GM18907 (cell line): ENCODE data around the gene LONRF2.
A peak's percentile ranks its signal among the peaks of the same experiment; 100 is the strongest.

ENCODE experiments used
- ATAC-seq: cut with Tn5 transposase; IDR thresholded peaks from one replicate; pipeline ENCODE4 v1.9.1; 2021; ENCODE audit warnings: mild to moderate bottlenecking, moderate library complexity; ENCODE audit not compliant: unreplicated experiment

The LONRF2 gene

DNA sequence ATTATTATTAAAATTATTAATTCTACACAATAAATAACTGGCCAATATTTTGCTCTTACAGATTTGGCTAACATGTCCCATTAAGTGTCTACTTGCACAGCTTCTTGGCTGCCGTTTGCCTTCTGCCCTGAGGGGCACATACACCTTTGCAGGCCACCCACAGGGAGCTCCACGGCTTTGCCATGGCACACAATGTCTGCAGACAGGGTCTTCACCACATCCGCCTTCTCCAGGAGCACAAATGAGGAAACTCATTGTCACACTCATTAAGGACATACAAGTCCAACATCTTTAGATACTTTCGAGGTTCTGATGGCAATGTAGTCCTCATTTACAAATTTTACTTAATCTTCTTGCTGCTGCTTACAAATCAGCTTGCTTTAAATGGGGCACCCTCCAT is 45.6 kb downstream of the LONRF2 start:
- ATAC-seq: no peak

DNA sequence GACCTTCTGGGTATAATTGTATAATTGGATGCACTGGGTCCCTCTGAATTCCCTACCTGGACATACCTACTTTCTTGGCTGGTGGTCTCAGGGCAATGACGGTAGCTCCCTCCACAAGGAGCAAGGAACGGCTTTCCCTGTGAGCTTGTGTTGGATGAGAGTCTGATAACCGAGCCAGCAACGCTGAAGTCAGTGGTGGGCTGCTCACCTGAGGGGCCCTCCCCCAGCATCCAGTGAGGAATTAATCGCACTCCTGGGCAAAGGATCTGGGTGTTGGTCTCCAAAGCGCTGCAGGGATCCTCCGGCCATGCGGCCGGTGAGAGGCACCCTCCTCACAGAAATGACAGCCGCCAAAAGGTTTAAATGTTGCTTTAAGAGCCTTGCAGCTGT is 47.1 kb downstream of the LONRF2 start:
- no peak for ATAC-seq

DNA sequence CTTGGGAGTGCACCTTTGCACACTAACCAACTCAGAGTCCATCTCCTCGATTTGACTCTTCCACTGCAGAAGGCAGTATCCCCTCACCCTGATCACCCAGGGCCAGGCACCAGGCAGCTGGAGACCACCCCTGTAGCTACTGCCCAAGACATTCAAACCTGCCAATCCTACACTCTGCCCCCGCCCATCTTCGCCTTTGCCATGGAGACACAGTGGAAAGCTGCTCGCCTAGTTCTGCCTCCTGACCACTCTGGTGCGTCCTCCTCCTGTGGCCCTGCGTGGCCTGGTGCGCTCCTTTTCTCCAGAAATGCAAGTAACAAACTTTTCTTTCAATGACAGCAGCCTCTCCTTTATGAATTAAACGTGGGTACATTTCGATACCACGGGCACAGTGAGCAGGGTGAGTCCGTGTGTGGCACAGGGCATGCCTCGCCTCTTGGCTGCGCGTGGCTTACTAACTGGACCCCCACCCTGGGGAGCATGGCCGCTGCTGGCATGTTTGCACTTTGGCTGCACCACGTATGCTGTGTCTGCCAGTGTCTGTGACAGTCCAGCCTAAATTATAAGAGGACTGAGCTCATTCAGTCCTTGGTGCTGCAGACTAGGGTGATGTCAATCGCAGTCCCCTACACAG is 47.6 kb downstream of the LONRF2 start:
- no peak for ATAC-seq

DNA sequence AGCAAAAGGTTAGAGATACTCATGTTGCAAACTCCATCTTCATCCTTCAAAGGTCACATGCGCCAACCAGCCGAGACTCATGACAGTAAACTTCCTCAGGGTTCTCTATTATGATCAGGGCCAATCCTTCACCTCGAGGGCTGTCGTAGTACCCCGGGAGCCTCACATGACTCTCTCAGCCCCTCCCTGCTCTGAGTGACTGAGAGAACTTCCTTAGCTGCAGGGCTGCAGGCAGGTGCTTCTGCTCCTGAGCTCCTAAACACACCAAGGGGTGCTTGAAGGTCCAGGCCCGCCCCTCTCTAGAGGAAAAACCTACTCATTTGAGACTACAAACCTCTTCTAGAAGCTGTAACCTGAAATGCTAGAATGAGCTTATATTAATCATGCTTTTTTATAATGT is 48.2 kb downstream of the LONRF2 start:
- ATAC-seq: no peak

DNA sequence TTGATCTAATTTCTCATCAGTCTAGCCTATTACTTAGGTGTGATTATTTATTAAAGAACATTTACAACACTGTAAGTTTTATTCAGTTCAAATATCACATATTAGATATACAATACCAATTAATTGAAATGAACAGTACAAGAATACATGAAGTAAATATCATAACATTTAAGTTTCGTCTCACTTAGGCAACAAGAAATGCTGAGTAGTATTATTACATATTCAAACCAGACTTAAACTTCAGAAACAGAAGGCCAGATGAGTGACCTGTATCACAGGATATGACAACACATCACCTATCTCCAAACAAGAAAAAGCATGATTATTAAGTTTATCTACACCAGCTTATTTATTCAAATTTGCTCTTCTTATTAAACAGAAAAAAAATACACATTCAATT is 48.9 kb downstream of the LONRF2 start:
- no peak for ATAC-seq

DNA sequence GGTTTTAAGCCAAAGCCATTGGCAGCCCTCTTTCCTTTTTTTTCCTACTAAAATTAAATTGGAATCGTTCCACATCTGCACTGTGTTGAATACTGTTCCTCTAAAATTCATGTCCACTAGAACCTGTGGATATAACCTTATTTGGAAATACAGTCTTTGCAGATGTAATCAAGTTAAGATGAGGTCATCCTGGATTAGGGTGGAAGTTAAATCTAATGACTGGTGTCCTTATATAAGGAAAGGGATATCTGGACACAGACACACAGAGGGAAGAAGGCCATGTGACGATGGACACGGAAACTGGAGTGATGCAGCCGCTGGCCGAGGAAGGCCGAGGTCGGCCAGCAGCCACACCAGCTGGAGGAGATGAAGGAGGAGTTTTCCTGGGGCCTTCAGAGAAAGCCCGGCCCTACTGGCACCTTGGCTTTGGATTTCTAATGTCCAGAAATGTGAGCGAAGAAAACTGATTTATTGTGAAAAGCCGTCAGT is 49.4 kb downstream of the LONRF2 start:
- ATAC-seq: no peak

DNA sequence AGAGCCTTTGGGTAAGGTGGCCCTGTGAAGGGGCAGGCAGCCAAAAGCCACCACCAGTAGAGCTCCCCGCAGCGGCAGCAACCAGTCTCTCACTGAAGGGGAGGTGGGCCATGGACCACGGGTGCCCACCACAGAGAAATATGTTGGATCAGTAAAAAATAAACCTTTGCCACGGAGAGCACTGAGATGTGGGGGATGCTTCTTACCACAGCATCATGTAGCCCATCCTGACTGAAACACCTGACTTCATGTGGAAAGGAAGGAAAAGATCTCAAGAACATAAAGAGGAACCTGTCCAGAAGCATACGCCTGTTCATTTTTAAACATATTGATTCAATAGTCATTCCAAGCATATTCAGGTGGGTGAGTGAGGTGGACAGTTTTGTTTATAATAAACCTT is 51.1 kb downstream of the LONRF2 start:
- no peak for ATAC-seq

DNA sequence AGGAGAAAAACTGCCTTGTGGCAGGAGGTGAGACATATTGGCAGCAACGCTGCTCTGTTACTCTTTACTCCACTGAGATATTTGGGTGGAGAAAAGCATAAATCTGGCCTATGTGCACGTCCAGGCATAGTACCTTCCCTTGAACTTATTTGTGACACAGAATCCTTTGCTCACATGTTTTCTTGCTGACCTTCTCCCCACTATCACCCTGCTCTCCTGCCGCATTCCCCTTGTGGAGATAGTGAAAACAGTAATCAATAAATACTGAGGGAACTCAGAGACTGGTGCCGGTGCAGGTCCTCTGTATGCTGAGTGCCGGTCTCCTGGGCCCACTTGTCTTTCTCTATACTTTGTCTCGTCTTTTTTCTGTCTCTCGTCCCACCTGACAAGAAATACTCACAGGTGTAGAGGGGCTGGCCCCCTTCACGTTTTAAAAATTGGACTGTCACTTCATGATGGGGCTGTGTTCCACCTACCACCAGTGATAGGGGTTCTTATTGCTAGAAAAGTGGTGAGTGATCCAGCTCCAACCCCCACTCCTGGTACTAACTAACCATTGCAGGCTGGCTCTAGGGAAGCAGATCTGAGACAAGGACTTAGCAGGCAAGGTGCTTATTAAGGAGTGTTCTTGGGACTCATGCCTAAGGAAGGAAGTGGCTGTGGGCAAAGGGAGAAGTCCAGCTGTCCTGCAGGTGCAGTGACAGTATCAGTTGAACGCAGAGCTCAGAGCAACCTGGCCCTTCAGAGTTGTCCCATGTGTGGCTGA is 51.7 kb downstream of the LONRF2 start:
- ATAC-seq: no peak

DNA sequence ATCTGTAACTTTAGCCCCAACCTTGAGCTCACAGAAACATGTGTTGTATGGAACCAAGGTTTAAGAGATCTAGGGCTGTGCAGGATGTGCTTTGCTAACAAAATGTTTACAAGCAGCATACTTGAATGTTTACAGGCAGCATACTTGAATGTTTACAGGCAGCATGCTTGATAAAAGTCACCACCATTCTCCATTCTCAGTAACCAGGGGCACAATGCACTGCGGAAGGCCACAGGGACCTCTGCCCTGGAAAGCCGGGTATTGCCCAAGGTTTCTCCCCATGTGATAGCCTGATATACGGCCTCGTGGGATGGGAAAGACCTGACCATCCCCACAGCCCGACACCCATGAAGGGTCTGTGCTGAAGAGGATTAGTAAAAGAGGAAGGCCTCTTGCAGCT is 52.4 kb downstream of the LONRF2 start:
- ATAC-seq: no peak

DNA sequence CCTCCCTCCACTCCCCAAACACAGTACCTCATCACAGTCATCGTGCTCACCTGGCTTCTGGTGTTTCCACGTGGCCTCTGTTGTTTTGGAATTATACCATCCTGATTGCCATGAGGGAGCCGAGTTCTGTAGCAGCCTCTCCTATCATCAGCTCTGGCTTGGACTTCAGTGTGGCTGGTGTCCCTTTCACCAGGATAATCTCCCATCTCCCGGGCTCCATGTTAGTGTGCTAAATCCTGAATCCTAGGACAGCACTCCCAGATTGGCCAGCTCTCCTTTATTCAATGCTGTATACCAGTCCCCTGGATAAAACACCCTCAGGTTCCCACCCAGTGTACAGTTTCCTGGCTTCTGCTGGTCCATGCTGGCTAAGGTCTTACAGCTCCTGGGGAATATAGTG is 53.3 kb downstream of the LONRF2 start:
- ATAC-seq: no peak

DNA sequence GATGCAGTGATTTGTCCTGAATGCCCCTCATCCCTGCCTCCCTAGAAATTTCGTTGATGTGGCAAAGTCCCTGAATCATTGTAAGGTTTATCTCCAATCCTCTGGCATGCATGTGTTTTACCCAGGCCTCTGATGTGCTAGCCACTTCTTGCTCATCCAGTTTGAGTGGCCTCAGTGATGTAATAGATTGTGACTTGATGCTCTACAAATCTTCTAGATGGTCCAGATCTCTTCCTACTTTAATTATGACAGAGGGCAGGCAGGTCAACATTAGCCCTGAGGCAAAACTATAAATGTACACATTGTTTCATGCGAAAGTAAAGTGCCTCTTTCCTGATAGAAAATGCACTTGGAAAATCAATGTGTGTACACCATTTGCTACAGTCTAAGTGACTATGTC is 54.5 kb downstream of the LONRF2 start:
- ATAC-seq: no peak

DNA sequence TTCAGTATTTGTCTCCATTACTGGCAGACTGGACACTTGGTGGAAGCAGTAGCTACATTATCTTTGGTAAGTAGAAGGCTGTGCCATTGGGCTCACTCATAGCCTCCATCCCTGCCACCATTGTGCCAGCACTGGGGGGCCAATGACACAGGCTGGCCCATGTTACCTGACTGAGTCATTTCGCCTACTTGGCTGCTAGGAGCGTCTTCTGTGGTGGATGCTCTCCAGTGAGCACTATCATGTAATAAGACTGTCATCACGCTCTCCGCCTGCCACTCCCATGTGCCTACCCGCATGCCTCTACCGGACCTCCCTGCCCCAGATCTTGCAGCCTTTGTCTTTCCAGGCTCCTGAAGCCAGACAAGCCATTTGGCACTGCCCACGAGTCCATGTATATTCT is 56.2 kb downstream of the LONRF2 start:
- ATAC-seq: no peak

DNA sequence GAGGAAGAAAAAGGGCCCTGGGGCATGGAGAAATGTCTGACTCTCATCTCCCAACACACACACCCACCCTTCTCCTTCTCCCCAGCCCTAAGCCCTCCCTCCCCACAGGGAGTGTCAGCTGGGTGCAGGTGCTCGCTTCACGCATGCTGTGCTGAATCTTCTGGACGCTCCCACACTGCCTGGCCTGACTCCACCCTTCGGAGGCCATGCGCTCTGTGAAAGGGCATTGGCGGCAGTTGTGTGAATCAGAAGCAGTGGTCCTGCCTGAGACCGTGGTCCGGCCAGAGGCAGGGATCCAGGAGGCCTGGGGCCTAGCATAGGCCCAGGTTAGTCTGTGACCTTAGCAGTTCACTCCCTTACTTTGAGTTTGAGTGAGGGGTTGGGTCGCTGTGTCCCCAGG is 57.1 kb downstream of the LONRF2 start:
- no peak for ATAC-seq

DNA sequence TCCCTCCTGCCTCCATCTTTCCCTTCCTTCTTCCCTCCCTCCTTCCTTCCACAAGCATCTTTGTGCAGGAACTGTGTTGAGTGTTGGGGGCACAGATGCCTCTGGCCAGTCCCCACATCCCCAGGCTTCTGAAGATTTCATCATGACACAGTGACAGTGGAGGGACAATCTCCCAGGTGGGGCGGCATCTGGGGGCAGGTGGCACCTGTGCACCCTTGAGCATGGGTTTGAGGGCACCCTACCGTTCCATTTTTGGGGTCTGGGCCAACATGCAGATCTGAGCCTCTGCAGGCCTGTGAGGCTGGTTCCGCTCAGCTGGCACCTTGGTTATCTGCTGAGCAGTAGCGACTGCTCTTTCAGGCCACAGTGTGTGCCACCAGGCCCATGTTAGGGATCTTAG is 57.6 kb downstream of the LONRF2 start:
- ATAC-seq: no peak

DNA sequence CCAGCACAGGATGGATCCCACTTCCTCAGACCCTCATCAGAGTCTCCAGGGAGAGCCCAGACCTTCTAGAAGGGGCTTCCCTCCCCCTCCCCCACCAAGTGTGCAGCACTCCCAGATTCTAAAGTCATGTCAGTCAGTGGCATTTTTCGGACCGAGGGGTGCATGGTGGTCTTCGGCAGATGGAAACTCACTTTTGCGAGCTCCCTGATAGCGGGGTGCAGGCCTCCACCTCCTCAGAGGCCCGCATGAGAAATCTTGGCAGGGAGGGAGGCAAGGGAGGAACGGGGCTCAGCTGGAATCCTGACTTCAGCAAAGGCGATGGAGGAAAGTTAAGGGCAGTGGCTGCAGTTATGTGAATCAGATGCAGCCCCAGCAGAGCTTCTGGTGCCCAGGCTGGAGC is 58.2 kb downstream of the LONRF2 start:
- ATAC-seq: no peak

DNA sequence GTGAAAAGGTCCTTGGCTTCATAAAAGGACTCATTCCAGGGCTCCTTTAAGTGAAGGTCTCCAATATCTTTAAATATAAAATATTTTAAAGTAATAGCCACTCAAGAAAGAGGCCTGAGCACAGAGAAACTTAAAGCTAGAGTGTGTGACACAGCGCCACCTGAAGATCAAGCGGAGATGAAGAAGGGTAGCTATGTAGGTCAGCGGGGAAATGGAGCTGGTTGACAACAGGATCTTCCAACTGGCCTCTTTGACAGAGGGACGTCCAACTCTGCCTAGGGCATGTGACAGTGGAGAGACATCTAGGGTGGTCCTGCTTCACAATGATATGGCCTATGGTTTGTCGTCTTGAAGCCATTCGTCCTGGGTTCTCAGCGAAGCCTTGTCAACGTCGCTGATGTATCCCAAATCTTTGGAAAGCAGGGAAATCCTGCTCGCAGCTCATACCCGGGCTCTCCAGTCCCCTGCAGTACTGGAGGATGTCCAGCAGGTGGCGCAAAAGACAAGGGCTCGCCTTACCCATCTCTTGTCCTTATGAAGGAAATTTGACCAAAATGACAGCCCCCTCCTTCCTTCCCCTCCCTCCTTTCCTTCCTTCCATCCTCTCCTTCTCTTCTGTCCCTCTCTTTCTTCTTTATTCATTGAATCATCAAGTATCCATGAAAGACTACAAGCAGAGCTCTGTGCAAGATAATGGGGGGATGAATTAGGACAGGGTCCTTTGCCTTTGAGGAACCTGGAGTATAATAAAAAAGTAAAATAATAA is 59.6 kb downstream of the LONRF2 start:
- peak; percentile 49 for ATAC-seq

DNA sequence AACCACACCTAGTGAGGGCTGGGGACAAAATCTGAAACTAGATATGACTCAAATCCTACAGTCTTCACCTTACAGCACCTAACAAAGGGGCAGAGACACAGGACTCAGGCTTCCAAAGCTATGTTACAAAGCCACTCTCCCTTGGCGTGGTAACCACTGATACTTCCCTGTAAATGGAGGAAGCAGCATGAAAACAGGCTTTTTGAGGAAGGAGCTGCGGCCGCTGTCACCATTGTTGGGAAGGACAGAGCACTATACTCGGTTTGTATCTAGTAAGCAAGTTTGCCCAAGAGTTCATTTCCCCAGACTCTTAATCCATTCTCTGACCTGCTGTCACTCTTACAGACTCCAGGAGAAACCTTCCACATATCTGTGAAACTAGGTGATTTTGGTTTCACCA is 60.3 kb downstream of the LONRF2 start:
- ATAC-seq: no peak

DNA sequence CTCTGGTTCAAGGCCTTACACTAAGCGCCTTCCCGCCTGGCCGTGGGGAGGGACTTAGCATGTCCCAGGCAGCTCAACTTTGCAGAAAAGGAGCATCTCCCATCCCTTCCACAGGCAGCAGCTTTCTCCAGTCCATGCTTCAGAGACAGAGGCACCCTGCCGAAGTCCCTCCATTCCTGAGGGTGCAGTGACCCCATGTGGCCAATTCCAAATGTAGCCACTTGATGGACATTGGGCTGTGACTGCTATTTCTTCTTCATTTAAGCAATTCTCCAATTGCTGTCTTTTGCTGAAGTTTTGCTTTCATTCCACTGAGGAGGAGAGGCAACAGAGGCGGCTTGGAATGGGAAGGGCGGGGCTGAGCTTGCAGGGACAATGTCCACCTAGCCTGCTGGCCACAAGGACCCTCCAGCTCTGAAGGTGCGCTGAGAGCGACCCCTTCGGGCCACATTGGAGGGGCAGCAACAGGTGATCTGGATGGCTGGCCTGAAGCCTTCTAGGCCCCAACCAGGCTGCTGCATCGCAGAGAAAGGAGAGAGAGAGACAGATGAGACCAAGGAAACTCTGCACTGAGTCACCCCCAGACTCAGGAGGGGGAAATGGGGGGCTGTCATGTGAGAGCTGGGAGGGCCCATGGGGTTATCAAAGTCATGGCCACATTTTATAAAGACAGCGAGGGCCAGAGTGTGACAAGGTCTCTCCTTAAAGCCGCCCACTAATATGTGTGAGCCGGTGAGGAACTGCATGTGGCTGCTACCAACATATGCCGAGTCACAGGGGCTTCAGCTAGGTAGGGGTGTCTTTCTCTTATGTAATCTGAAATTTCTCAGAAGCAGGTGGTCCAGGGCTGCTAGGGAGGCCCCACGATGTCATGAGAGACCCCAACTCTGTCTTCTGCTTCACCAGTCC is 61.3 kb downstream of the LONRF2 start:
- no peak for ATAC-seq

DNA sequence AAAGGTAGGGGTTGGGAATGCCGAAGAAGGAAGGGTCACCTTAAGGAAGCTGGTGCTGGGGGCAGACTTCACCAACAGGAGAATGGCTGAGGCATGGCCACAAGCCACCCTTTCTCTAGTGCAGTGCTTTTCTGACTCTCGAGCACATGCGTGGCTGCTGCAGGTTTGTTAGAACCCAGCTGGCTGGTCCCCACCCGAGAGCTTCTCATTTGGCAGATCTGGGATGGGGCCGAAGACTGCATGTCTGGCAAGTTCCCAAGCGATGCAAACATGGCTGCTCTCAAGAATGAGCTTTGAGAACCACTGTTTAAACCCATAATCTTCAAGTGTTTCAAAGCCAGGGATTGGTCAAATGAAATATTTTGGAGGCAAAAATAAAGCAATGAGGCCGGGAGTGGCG is 63.2 kb downstream of the LONRF2 start:
- no peak for ATAC-seq

DNA sequence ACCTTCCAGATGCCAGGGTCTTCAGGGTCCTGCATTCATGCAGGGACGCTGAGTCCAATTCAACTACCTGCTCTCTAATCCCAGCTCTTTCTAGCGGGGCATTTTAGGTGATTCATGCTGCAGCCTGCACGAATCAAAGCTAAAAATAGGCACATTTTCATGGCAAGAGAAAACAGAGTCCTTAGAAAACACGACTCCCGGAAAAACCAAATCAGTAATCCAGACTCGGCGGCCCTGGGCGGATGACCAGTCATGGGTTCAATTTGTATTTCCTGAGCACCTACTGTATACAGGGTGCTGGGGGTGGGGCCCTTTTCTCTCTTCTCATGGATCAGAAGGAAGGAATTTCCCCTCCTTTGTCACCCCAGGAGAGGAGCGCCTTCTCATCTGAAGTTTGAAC is 64.4 kb downstream of the LONRF2 start:
- ATAC-seq: no peak

DNA sequence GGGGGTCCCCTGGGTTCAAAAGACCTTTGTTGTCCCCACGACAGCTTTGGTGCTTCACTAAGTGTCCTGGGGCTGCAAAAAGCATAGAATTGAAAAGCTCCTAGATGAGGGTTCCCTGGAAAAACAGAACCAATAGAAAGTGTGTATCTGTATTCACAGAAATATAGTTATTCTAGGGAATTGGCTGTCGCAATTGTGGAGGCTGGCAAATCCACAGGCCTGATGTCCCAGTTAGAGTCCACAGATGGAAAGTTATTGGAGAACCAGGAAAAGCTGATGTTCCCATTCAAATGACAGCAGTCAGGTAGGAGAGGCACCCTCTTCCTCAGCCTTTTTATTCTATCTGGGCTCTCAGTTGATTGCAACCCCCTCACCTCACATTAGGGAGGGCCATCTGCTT is 65.5 kb downstream of the LONRF2 start:
- no peak for ATAC-seq
